Natural killer cell (primary cell): ENCODE data around the gene MAST3. TPM values are rescaled to one million over a fixed set of nuclear protein-coding genes. Genes with fewer than 3 reads are reported as not detected.

Experiments used
- ATAC-seq, 3 donors: fragments of 150-1000 bp in 2 of 3; fragments of 200-7000 bp in 1 of 3; cut with Tn5 transposase; 1 replicate in 1 of 3; 2 replicates in 2 of 3; pipeline ENCODE4 v1.10.0; 2021; ENCODE audit warnings: mild to moderate bottlenecking in 2 of 3, moderate library complexity in 2 of 3
- DNase-seq, 2 donors: peaks; one replicate each; pipeline versions ENCODE4 v3.0.0 to v3.0.0-alpha.2; 2013 to 2021; ENCODE audit warnings: mixed read lengths in 1 of 2
- H3K27ac ChIP-seq: one replicate; pipeline ENCODE4 v1.5.1; 2013; ENCODE audit warnings: mild to moderate bottlenecking, low read length
- H3K27me3 ChIP-seq: one replicate; pipeline ENCODE4 v1.6.1; 2013; ENCODE audit warnings: low read length; ENCODE audit not compliant: control insufficient read depth, insufficient read depth
- H3K36me3 ChIP-seq: one replicate; pipeline ENCODE4 v1.6.1; 2013; ENCODE audit warnings: low read length; ENCODE audit not compliant: control insufficient read depth, insufficient read depth
- H3K4me1 ChIP-seq: one replicate; pipeline ENCODE4 v1.6.1; 2013; ENCODE audit warnings: low read length; ENCODE audit not compliant: control insufficient read depth, insufficient read depth
- H3K4me3 ChIP-seq: one replicate; pipeline ENCODE4 v1.5.1; 2013; ENCODE audit warnings: low read length
- H3K9me3 ChIP-seq: one replicate; pipeline ENCODE4 v1.6.1; 2013; ENCODE audit warnings: low read length; ENCODE audit not compliant: control insufficient read depth, insufficient read depth
- H3K27ac Mint-ChIP-seq, 2 donors: one replicate each; pipeline ENCODE4 v1.8.0; 2022; ENCODE audit warnings: mild to moderate bottlenecking in 2 of 2, mixed read lengths in 2 of 2, moderate library complexity in 1 of 2
- H3K27me3 Mint-ChIP-seq, 2 donors: one replicate each; pipeline ENCODE4 v1.8.0; 2022; ENCODE audit warnings: low read depth in 2 of 2, mixed read lengths in 2 of 2
- H3K36me3 Mint-ChIP-seq: one replicate; pipeline ENCODE4 v1.8.0; 2022; ENCODE audit warnings: mixed read lengths
- H3K4me1 Mint-ChIP-seq, 2 donors: one replicate each; pipeline ENCODE4 v1.8.0; 2022; ENCODE audit warnings: mixed read lengths in 2 of 2
- H3K4me3 Mint-ChIP-seq: one replicate; pipeline ENCODE4 v1.8.0; 2022; ENCODE audit warnings: mild to moderate bottlenecking, moderate library complexity, mixed read lengths
- H3K9me3 Mint-ChIP-seq, 2 donors: one replicate each; pipeline ENCODE4 v1.8.0; 2022; ENCODE audit warnings: mixed read lengths in 2 of 2
- CTCF ChIP-seq: fragments of 200-600 bp; IDR thresholded peaks from one replicate; pipeline ENCODE4 v1.8.0; 2022; ENCODE audit warnings: antibody characterized with exemption
- WGBS: methylation state at CpG from one replicate; pipeline ENCODE4 v1.1.7; 2013; ENCODE audit warnings: missing lambda C conversion rate; ENCODE audit not compliant: insufficient coverage; 5-methylcytosine and 5-hydroxymethylcytosine counted together
- intact Hi-C: fragments of 100-400 bp; cut with micrococcal nuclease; formaldehyde crosslinking; loops from one replicate; pipeline ENCODE4 v1.14.2; 2022
- total RNA-seq, 4 donors: library from RNA; stranded (reverse); fragments of 120-200 nt in 1 of 4; gene quantifications; one replicate each; pipeline versions ENCODE4 v1.2.3 to v1.2.4, GENCODE V29; 2013 to 2022

The MAST3 gene
- total RNA-seq, 3 donors from 2014 or later (not counting 1 experiment from before 2014, with no cell fraction given) = 84.5 to 101 (median 101) TPM

GRCh38 chr19:18164072-18164471 is 66.5 kb downstream of the MAST3 start:
- H3K4me3 ChIP-seq = no peak overlapping the region
- H3K9me3 Mint-ChIP-seq = no peaks in the 10 kb centered on the region
- no peak for ATAC-seq
- TF ChIP-seq CTCF = no peak
- H3K4me3 Mint-ChIP-seq = no peak overlapping the region
- no peaks in the 10 kb centered on the region for H3K27me3 ChIP-seq
- no peaks in the 10 kb centered on the region for H3K27me3 Mint-ChIP-seq
- no peak for DNase-seq
- H3K27ac ChIP-seq = no peak overlapping the region
- over 99% methylated on average over 7 of the region's 7 CpGs for WGBS
- peaks cover 30% of the 10 kb centered on the region for H3K4me1 ChIP-seq
- peaks cover 0 to 15% of the 10 kb centered on the region in 2 donors for H3K4me1 Mint-ChIP-seq
- peaks cover 23% of the 10 kb centered on the region for H3K36me3 ChIP-seq
- H3K9me3 ChIP-seq = no peaks in the 10 kb centered on the region
- H3K27ac Mint-ChIP-seq = no peak overlapping the region
- intact Hi-C loops = loop anchor here (5.0 kb wide), 1 partner anchor 88 kb away; no protein-coding TSS in a partner anchor
- H3K36me3 Mint-ChIP-seq = peaks cover 9% of the 10 kb centered on the region

- peaks cover 9% of the 10 kb centered on the region for H3K36me3 Mint-ChIP-seq
- intact Hi-C loops = no loop called here
- Histone ChIP-seq H3K27ac (no peak overlapping the region), H3K36me3 (peaks cover 23% of the 10 kb centered on the region), H3K9me3 (no peaks in the 10 kb centered on the region), H3K4me3 (no peak overlapping the region), H3K27me3 (no peaks in the 10 kb centered on the region), H3K4me1 (peaks cover 36% of the 10 kb centered on the region)
- H3K4me3 Mint-ChIP-seq = no peak overlapping the region
- no peaks in the 10 kb centered on the region for H3K27me3 Mint-ChIP-seq
- no peak for DNase-seq
- H3K9me3 Mint-ChIP-seq = no peaks in the 10 kb centered on the region
- no peak for ATAC-seq
- H3K4me1 Mint-ChIP-seq = peaks cover 0 to 15% of the 10 kb centered on the region in 2 donors
- H3K27ac Mint-ChIP-seq = no peak overlapping the region
- 99% methylated on average over 15 of the region's 15 CpGs for WGBS
- TF ChIP-seq CTCF = no peak
Measured at GRCh38 chr19:18165794-18166544, 68.4 kb downstream of the MAST3 start.

- no peak for TF ChIP-seq CTCF
- WGBS = 98% methylated on average over 21 of the region's 21 CpGs
Measured at GRCh38 chr19:18167011-18167410, 69.4 kb downstream of the MAST3 start.

More at GRCh38 chr19:18167011-18167410, 69.4 kb downstream of the MAST3 start:
- Mint-ChIP-seq H3K36me3 (peaks cover 9% of the 10 kb centered on the region), H3K9me3 (no peaks in the 10 kb centered on the region), H3K27ac (no peak overlapping the region), H3K4me3 (no peak overlapping the region), H3K27me3 (no peaks in the 10 kb centered on the region), H3K4me1 (peaks cover 0 to 17% of the 10 kb centered on the region in 2 donors)
- Histone ChIP-seq H3K4me3 (no peak overlapping the region), H3K27me3 (no peaks in the 10 kb centered on the region), H3K4me1 (peaks cover 39% of the 10 kb centered on the region), H3K9me3 (no peaks in the 10 kb centered on the region), H3K36me3 (peaks cover 23% of the 10 kb centered on the region), H3K27ac (no peak overlapping the region)
- ATAC-seq (no peak), DNase-seq (no peak)
- intact Hi-C loops = no loop called here
